Left ventricle myocardium inferior (tissue), 1 donor: Measurements from ENCODE around the gene HSH2D. TPM values are rescaled to one million over a fixed set of nuclear protein-coding genes. Genes with fewer than 3 reads are reported as not detected.

Experiments
- DNase-seq: peaks from one replicate; pipeline ENCODE4 v3.0.0-alpha.2; 2020
- H3K27ac ChIP-seq: fragments of 200-600 bp; replicated peaks from 2 replicates; pipeline ENCODE4 v1.8.0; 2021
- H3K27me3 ChIP-seq: fragments of 200-600 bp; 2 replicates; pipeline ENCODE4 v1.8.0; 2021; ENCODE audit warnings: low read depth
- H3K36me3 ChIP-seq: fragments of 200-600 bp; 2 replicates; pipeline ENCODE4 v1.8.0; 2021
- H3K4me1 ChIP-seq: fragments of 200-600 bp; 2 replicates; pipeline ENCODE4 v1.8.0; 2021
- H3K4me3 ChIP-seq: fragments of 200-600 bp; 2 replicates; pipeline ENCODE4 v1.8.0; 2021; ENCODE audit warnings: mild to moderate bottlenecking, moderate library complexity
- H3K9me3 ChIP-seq: fragments of 200-600 bp; replicated peaks from 2 replicates; pipeline ENCODE4 v1.8.0; 2021
- CTCF ChIP-seq: fragments of 200-600 bp; IDR thresholded peaks from 2 replicates; pipeline ENCODE4 v1.8.0; 2021; ENCODE audit warnings: antibody characterized with exemption, mild to moderate bottlenecking, borderline replicate concordance
- intact Hi-C: fragments of 100-400 bp; cut with micrococcal nuclease; formaldehyde crosslinking; loops from one replicate; pipeline ENCODE4 v1.11.0; 2022
- total RNA-seq: library from RNA; stranded (reverse); fragmentation: NEBNext Ultra II Directional; extraction: Animal tissue kit (Norgen Biotek cat#: 25700); gene quantifications from one replicate; pipeline ENCODE4 v1.2.1, GENCODE V29; 2021
- donor health status: DM: no; HTN: yes; CAD: no; lungs with severe emphysema.

Gene HSH2D
- total RNA-seq, 1 donor from 2014 or later: 0.16 TPM

DNA sequence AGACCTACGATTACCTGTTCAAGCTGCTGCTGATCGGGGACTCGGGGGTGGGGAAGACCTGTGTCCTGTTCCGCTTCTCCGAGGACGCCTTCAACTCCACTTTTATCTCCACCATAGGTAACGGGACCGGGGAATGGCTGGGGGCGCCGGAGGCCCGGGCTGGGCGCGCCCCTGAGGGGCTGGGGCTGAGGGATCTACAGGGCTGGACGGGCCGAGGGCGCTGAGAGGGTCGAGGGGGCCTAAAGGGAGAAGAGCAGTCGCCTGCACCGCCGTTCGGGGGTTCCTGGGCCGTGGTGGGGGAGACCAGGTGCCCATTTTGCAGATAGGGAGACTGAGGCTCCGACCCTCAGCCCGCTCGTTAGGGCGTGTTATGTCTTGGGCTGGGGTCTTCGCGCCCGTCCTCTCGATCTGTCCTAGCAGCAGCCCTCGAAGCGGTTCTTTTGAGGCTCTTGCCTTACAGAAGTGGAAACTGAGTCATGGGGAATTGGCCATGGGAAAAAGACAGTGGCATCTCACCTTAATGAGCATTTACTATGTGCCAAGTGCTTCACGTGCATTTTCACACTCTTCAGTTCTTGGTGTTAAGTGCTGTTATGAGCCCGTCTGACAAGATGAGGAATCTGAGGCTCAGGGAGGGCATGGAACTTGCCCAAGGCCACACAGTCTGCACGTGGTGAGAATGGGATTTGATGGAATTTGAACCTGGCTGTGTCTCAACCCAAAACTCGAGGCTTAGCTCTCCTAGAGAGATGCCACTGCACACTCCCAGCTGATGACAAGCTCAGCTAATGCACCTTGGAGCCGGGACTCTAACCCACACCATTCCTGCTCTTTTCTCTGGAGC lies 31.4 kb upstream of the HSH2D start:
- Histone ChIP-seq H3K27ac (peak overlapping the region; percentile 90), H3K4me3 (peak overlapping the region; percentile 79), H3K36me3 (no peaks in the 10 kb centered on the region), H3K27me3 (no peaks in the 10 kb centered on the region), H3K4me1 (peaks cover 54% of the 10 kb centered on the region), H3K9me3 (no peaks in the 10 kb centered on the region)
- no peak for TF ChIP-seq CTCF
- DNase-seq: no peak
- intact Hi-C loops: no loop called here

DNA sequence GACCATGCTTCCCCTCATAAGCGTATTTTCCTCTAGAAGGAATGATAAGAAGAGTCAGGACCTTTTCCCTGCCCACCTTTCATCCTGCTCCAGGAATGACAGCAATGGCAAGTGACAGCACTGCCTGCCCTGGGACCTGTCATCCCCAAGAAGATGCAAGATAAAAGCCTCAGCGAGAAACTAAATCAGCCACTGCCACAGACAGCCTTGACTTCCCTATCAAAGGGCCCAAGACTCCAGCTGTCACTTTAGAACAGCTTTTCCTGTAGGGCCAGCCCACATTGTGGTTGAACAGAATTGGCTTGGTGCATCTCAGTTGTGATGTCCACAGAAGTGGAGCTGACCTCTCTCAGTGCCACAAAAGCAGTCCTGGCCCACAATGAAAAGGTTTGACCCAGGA lies 30.7 kb upstream of the HSH2D start:
- intact Hi-C loops: no loop called here
- TF ChIP-seq CTCF: no peak
- peak overlapping the region; percentile 90 for H3K27ac ChIP-seq

GRCh38 chr19:16113727-16114126 lies 29.8 kb upstream of the HSH2D start:
- no peak overlapping the region for H3K4me3 ChIP-seq
- DNase-seq: no peak
- intact Hi-C loops: no loop called here
- no peak for TF ChIP-seq CTCF
- H3K36me3 ChIP-seq: peaks cover 9% of the 10 kb centered on the region
- H3K4me1 ChIP-seq: peaks cover 54% of the 10 kb centered on the region
- H3K27me3 ChIP-seq: no peaks in the 10 kb centered on the region
- no peak overlapping the region for H3K27ac ChIP-seq
- no peaks in the 10 kb centered on the region for H3K9me3 ChIP-seq

More for the DNA sequence above, 30.7 kb upstream of the HSH2D start:
- Histone ChIP-seq H3K4me3 (peak overlapping the region; percentile 79), H3K36me3 (no peaks in the 10 kb centered on the region), H3K27me3 (no peaks in the 10 kb centered on the region), H3K9me3 (no peaks in the 10 kb centered on the region), H3K4me1 (peaks cover 54% of the 10 kb centered on the region)
- DNase-seq: no peak

GRCh38 chr19:16115301-16116039 lies 28.0 kb upstream of the HSH2D start:
- Histone ChIP-seq H3K9me3 (no peaks in the 10 kb centered on the region), H3K27me3 (no peaks in the 10 kb centered on the region), H3K27ac (no peak overlapping the region), H3K4me1 (peaks cover 54% of the 10 kb centered on the region), H3K4me3 (no peak overlapping the region), H3K36me3 (peaks cover 26% of the 10 kb centered on the region)
- intact Hi-C loops: no loop called here
- no peak for DNase-seq
- no peak for TF ChIP-seq CTCF

DNA sequence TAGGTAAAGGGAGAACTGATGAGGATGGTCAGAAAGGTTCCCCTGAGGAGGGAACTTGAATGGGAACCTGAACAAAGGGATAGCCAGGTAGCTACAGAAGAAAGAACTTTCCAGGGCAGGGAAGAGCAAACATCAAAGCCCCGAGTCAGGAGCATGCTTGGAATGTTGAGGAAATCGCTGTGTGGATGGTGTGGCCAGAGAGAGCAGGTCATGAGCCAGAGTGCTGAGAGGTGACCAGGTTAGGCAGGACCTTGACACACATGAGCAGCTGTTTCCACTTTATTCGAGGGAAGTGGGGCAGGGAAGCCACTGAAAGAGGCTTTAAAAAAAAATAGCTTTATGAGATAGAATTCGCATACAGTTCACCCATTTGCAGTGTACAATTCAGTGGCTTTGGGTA lies 27.4 kb upstream of the HSH2D start:
- TF ChIP-seq CTCF: no peak
- peaks cover 49% of the 10 kb centered on the region for H3K4me1 ChIP-seq
- no peak overlapping the region for H3K27ac ChIP-seq
- no peak overlapping the region for H3K4me3 ChIP-seq
- peaks cover 32% of the 10 kb centered on the region for H3K36me3 ChIP-seq
- intact Hi-C loops: no loop called here
- no peak for DNase-seq
- no peaks in the 10 kb centered on the region for H3K9me3 ChIP-seq
- no peaks in the 10 kb centered on the region for H3K27me3 ChIP-seq
